K562 (cell line): ENCODE data around the gene CDKL1. TPM values are rescaled to one million over a fixed set of nuclear protein-coding genes. Genes with fewer than 3 reads are reported as not detected.
A peak's percentile ranks its signal among the peaks of the same experiment; 100 is the strongest.

Experiments used
- ATAC-seq: fragments of 200-7000 bp; cut with Tn5 transposase; 3 replicates; pipeline ENCODE4 v1.9.1; 2020; ENCODE audit warnings: moderate library complexity
- BruUV-seq: library from RNA; stranded (reverse); fragments of 400-500 nt; replicated peaks from 2 replicates; lab custom pipeline; 2021; lab: Mats Ljungman, UMichigan
- CTCF ChIA-PET: fragments of 300-600 bp; formaldehyde crosslinking; extraction: SDS; loops from one replicate; lab custom pipeline; 2021; ENCODE audit warnings: low intra/inter-chr PET ratio; lab: Yijun Ruan, JAX
- POLR2A ChIA-PET: fragments of 300-600, 350-650 bp; sonication (Branson Sonifier 250); formaldehyde crosslinking; extraction: SDS; loops from one replicate; lab custom pipeline; 2021; ENCODE audit warnings: antibody characterized with exemption, inconsistent platforms; lab: Yijun Ruan, JAX
- DNase-seq, 4 experiments: peaks; one replicate each; pipeline versions ENCODE4 v3.0.0 to v3.0.0-alpha.2; 2011 to 2018; ENCODE audit warnings: low spot score in 3 of 4, mixed read lengths in 3 of 4; ENCODE audit errors: extremely low read depth in 1 of 4
- FAIRE-seq: peaks from 2 replicates; lab custom pipeline; 2011; peaks lifted over from hg19 to GRCh38; lab: Jason Lieb, UNC
- H2AFZ ChIP-seq: 2 replicates; pipeline ENCODE4 v1.6.0; 2011; ENCODE audit warnings: low read depth, low read length, control low read depth, inconsistent platforms
- H3K27ac ChIP-seq: fragments of 200-600 bp; 3 replicates; pipeline ENCODE4 v1.8.0; 2011; ENCODE audit warnings: low read depth, mild to moderate bottlenecking, control low read depth, inconsistent platforms, low read length, moderate library complexity, mixed read lengths; ENCODE audit errors: extremely low read depth
- H3K27me3 ChIP-seq, 2 experiments: fragments of 300-600 bp in 1 of 2; 2 replicates in 1 of 2; 3 replicates in 1 of 2; pipeline versions ENCODE4 v1.6.0 to v1.8.0; 2011; ENCODE audit warnings: inconsistent platforms in 2 of 2, low read length in 2 of 2, mild to moderate bottlenecking in 1 of 2, mixed read lengths in 1 of 2, moderate library complexity in 1 of 2; ENCODE audit not compliant: control insufficient read depth in 2 of 2, insufficient read depth in 2 of 2
- H3K36me3 ChIP-seq: fragments of 300-600 bp; 3 replicates; pipeline ENCODE4 v1.8.0; 2011; ENCODE audit warnings: mild to moderate bottlenecking, low read length, inconsistent platforms; ENCODE audit not compliant: control insufficient read depth, insufficient read depth
- H3K4me1 ChIP-seq, 2 experiments: fragments of 200-600 bp in 1 of 2; replicated peaks in 1 of 2; 2 replicates in 1 of 2; 3 replicates in 1 of 2; pipeline versions ENCODE4 v1.5.1 to v1.8.0; 2011; ENCODE audit warnings: inconsistent platforms in 2 of 2, low read length in 2 of 2, mild to moderate bottlenecking in 1 of 2, mixed read lengths in 1 of 2, moderate library complexity in 1 of 2; ENCODE audit not compliant: control insufficient read depth in 2 of 2, insufficient read depth in 2 of 2
- H3K4me2 ChIP-seq: 2 replicates; pipeline ENCODE4 v1.6.1; 2011; ENCODE audit warnings: low read length, control low read depth, inconsistent platforms, mixed read lengths; ENCODE audit not compliant: insufficient read depth
- H3K4me3 ChIP-seq: fragments of 200-600 bp; sonication (generic), shearing (Covaris generic); 2 replicates; pipeline ENCODE4 v1.5.1; 2016; ENCODE audit warnings: control low read depth, inconsistent platforms
- H3K79me2 ChIP-seq: fragments of 200-600 bp; 3 replicates; pipeline ENCODE4 v1.8.0; 2011; ENCODE audit warnings: low read length, inconsistent platforms; ENCODE audit not compliant: control insufficient read depth, insufficient read depth
- H3K9ac ChIP-seq, 2 experiments: 2 replicates each; pipeline versions ENCODE4 v1.6.0 to v1.6.1; 2011; ENCODE audit warnings: low read depth in 2 of 2, low read length in 2 of 2, control low read depth in 1 of 2, inconsistent platforms in 1 of 2, mild to moderate bottlenecking in 1 of 2, mixed read lengths in 1 of 2; ENCODE audit not compliant: insufficient read depth in 1 of 2
- H3K9me1 ChIP-seq: one replicate; pipeline ENCODE4 v1.6.0; 2011; ENCODE audit warnings: inconsistent platforms, mild to moderate bottlenecking, low read length, moderate library complexity; ENCODE audit not compliant: control insufficient read depth, insufficient read depth
- H3K9me3 ChIP-seq: replicated peaks from 2 replicates; pipeline ENCODE4 v1.5.1; 2011; ENCODE audit warnings: low read depth, low read length, inconsistent platforms; ENCODE audit not compliant: control insufficient read depth, insufficient read depth
- H4K20me1 ChIP-seq: replicated peaks from 2 replicates; pipeline ENCODE4 v1.6.1; 2011; ENCODE audit warnings: low read length, inconsistent platforms, mixed read lengths; ENCODE audit not compliant: control insufficient read depth, insufficient read depth
- ARNT ChIP-seq, 2 experiments: fragments of 450-650 bp; IDR thresholded peaks; 2 replicates each; pipeline ENCODE4 v1.6.1; 2016; ENCODE audit warnings: mild to moderate bottlenecking in 1 of 2
- C11orf30 ChIP-seq: fragments of 450-650 bp; IDR thresholded peaks from 2 replicates; pipeline ENCODE4 v1.6.1; 2016; ENCODE audit warnings: low read depth, mild to moderate bottlenecking
- CCNT2 ChIP-seq: IDR thresholded peaks from 2 replicates; pipeline ENCODE4 v1.6.1; 2011; ENCODE audit warnings: borderline replicate concordance, low read depth, mild to moderate bottlenecking, moderate library complexity, mixed read lengths, low read length; ENCODE audit not compliant: insufficient read length; ENCODE audit errors: extremely low read depth
- CEBPB ChIP-seq: fragments of 450-650 bp; IDR thresholded peaks from 2 replicates; pipeline ENCODE4 v1.6.1; 2016; ENCODE audit warnings: missing genetic modification characterization, missing compliant biosample characterization
- ELF4 ChIP-seq: fragments of 450-650 bp; formaldehyde crosslinking; IDR thresholded peaks from 2 replicates; pipeline ENCODE4 v1.4.0; 2022; ENCODE audit warnings: missing genetic modification characterization
- FOSL1 ChIP-seq: fragments of 200-800 bp; sonication (Bioruptor generic); conservative IDR thresholded peaks from 2 replicates; pipeline ENCODE4 v1.6.1; 2016; ENCODE audit warnings: missing genetic modification characterization, missing compliant biosample characterization
- HDAC3 ChIP-seq: fragments of 450-650 bp; IDR thresholded peaks from 2 replicates; pipeline ENCODE4 v1.6.1; 2018; ENCODE audit warnings: borderline replicate concordance, mild to moderate bottlenecking, moderate library complexity; ENCODE audit not compliant: partially characterized antibody
- HLTF ChIP-seq: fragments of 450-650 bp; IDR thresholded peaks from 2 replicates; pipeline ENCODE4 v1.6.1; 2016
- KLF6 ChIP-seq: fragments of 250-450 bp; sonication (Bioruptor Pico); IDR thresholded peaks from 2 replicates; pipeline ENCODE4 v1.4.0; 2020; ENCODE audit warnings: mild to moderate bottlenecking, moderate library complexity, borderline replicate concordance
- MAFG ChIP-seq: fragments of 450-650 bp; conservative IDR thresholded peaks from 2 replicates; pipeline ENCODE4 v1.6.1; 2016; ENCODE audit warnings: missing genetic modification characterization, missing compliant biosample characterization
- MYBL2 ChIP-seq, 2 experiments: fragments of 450-650 bp in 1 of 2; sonication (generic) in 1 of 2; formaldehyde crosslinking in 1 of 2; IDR thresholded peaks; 2 replicates each; pipeline versions ENCODE4 v1.6.1 to v1.8.1; 2017 to 2022; ENCODE audit warnings: borderline replicate concordance in 1 of 2, inconsistent platforms in 1 of 2, low read depth in 1 of 2, mild to moderate bottlenecking in 1 of 2, missing genetic modification reagents in 1 of 2, moderate library complexity in 1 of 2
- NCOR1 ChIP-seq: fragments of 450-650 bp; IDR thresholded peaks from 2 replicates; pipeline ENCODE4 v1.6.1; 2016; ENCODE audit warnings: mild to moderate bottlenecking, moderate library complexity
- NFE2 ChIP-seq: IDR thresholded peaks from 2 replicates; pipeline ENCODE4 v1.6.1; 2014; ENCODE audit warnings: antibody characterized with exemption, low read depth
- NR2F6 ChIP-seq: fragments of 450-650 bp; formaldehyde crosslinking; IDR thresholded peaks from 2 replicates; pipeline ENCODE4 v1.4.0; 2020; ENCODE audit warnings: mild to moderate bottlenecking
- PML ChIP-seq: IDR thresholded peaks from 2 replicates; pipeline ENCODE4 v1.6.1; 2012; ENCODE audit warnings: low read length, inconsistent platforms
- POLR2AphosphoS5 ChIP-seq: IDR thresholded peaks from 2 replicates; pipeline ENCODE4 v1.6.1; 2011; ENCODE audit warnings: mild to moderate bottlenecking, low read depth, low read length, moderate library complexity; ENCODE audit not compliant: control insufficient read depth, insufficient read depth
- RBBP5 ChIP-seq: fragments of 200-600 bp; sonication (generic); IDR thresholded peaks from 2 replicates; pipeline ENCODE4 v1.6.1; 2012; ENCODE audit warnings: borderline replicate concordance, mild to moderate bottlenecking, low read length, control low read depth, inconsistent platforms; ENCODE audit not compliant: insufficient read depth, poor library complexity, severe bottlenecking
- SMAD3 ChIP-seq: fragments of 450-650 bp; formaldehyde crosslinking; conservative IDR thresholded peaks from 2 replicates; pipeline ENCODE4 v1.4.0; 2020; ENCODE audit warnings: mild to moderate bottlenecking
- SMARCA4 ChIP-seq: fragments of 450-650 bp; IDR thresholded peaks from 2 replicates; pipeline ENCODE4 v1.6.1; 2016
- TFAM ChIP-seq: fragments of 250-450 bp; sonication (Bioruptor Pico); conservative IDR thresholded peaks from 2 replicates; pipeline ENCODE4 v1.5.0; 2021; ENCODE audit warnings: mild to moderate bottlenecking, moderate library complexity
- XRCC3 ChIP-seq: fragments of 450-650 bp; IDR thresholded peaks from 2 replicates; pipeline ENCODE4 v1.6.1; 2017; ENCODE audit warnings: mild to moderate bottlenecking, moderate library complexity
- ZNF583 ChIP-seq: fragments of 250-450 bp; sonication (Bioruptor Pico); IDR thresholded peaks from 2 replicates; pipeline ENCODE4 v1.4.0; 2020
- WGBS: fragments of 100-300 bp; shearing (Covaris generic); methylation state at CpG from one replicate; pipeline ENCODE4 v1.1.6; 2016; ENCODE audit warnings: low coverage, mixed read lengths; ENCODE audit not compliant: insufficient coverage; ENCODE audit errors: missing lambda C conversion rate; 5-methylcytosine and 5-hydroxymethylcytosine counted together
- in situ Hi-C: fragments of 300-500 bp; cut with MboI; formaldehyde crosslinking; loops from 4 replicates; pipeline ENCODE4 v1.15.0; 2018; ENCODE audit warnings: inconsistent platforms, mixed read lengths
- intact Hi-C: fragments of 100-400 bp; cut with micrococcal nuclease; formaldehyde crosslinking; loops from 2 replicates; pipeline ENCODE4 v1.14.2; 2022
- polyA plus RNA-seq, 8 experiments: library from polyadenylated mRNA; depleted of rRNA in 4 of 8; stranded (reverse) in 5 of 8; unstranded in 3 of 8; fragments of >200 nt; fragmentation: Nextera tagmentation in 2 of 8; fragmentation: Illumina TruSeq in 1 of 8; extraction: Ambion mirVana in 2 of 8; extraction: Trizol in 1 of 8; gene quantifications; 2 replicates each; pipeline versions ENCODE4 v1.2.1 to v1.2.3, GENCODE V29; 2011 to 2014; ENCODE audit warnings: inconsistent platforms in 1 of 8, missing spikeins in 1 of 8
- total RNA-seq, 7 experiments: library from RNA; depleted of rRNA in 6 of 7; stranded (reverse); fragments of >200 nt in 6 of 7; fragmentation: Illumina TruSeq in 2 of 7; extraction: Trizol in 2 of 7; gene quantifications; 2 replicates each; pipeline versions ENCODE4 v1.2.1 to v1.2.3, GENCODE V29; 2011 to 2021; ENCODE audit warnings: low replicate concordance in 1 of 7
- TF ChIP-seq, protein P1 (sequence below): fragments of 250-450 bp; sonication (Bioruptor Pico); IDR thresholded peaks from 2 replicates; pipeline ENCODE4 v1.6.1; 2021; ENCODE audit warnings: mild to moderate bottlenecking
- TF ChIP-seq, protein P2 (sequence below): fragments of 450-650 bp; IDR thresholded peaks from 2 replicates; pipeline ENCODE4 v1.6.1; 2017; ENCODE audit warnings: antibody characterized with exemption

Gene CDKL1
- total and polyA plus RNA-seq, 9 of the 15 experiments (the other 6 are each of a cell fraction or from before 2014, with no cell fraction given) = 2.3 to 35.0 (median 7.5) TPM

DNA sequence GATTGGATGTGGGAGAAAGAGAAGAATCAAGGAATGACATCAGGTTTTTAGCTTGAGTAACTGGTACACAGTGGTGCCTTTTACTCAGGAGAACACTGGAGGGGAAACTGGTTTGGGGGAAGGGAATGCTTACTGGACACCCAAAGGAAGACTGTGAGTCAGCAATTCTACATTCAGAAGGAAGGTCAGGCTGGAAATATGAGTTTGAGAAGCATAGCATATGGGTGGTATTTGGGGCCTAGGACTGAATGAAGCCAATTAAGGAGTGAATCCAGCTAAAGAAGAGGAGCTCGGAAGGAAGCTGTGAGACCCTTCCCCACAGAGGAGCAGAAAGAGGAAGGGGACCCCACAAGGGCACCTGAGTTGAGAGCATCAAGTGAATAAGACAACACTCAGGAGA, 49.2 kb downstream of the CDKL1 start:
- ChIA-PET CTCF (no interaction called here), POLR2A (interaction anchor here (0.7 to 1.6 kb wide), 2 partner anchors 12 to 217 kb away, joined by 3 to 7 read pairs; no protein-coding TSS in a partner anchor)
- peak; percentile 34 to 70 (median 50) for DNase-seq
- Histone ChIP-seq H3K9me3 (no peaks in the 10 kb centered on the region), H3K27ac (peak overlapping the region; percentile 75), H3K36me3 (no peaks in the 10 kb centered on the region), H3K4me3 (no peak overlapping the region), H3K4me2 (peak overlapping the region; percentile 51), H3K79me2 (no peaks in the 10 kb centered on the region), H3K9me1 (no peaks in the 10 kb centered on the region), H4K20me1 (no peaks in the 10 kb centered on the region), H3K27me3 (no peaks in the 10 kb centered on the region), H3K9ac (peak overlapping the region; percentile 1 to 50; a peak in 3 of 4 replicates), H2AFZ (peak overlapping the region; percentile 78), H3K4me1 (peaks cover 0 to 26% of the 10 kb centered on the region in 2 experiments; a peak in 3 of 5 replicates)
- no TSS peak for BruUV-seq
- no peak for FAIRE-seq
- in situ Hi-C loops = loop anchor here (25.0 kb wide), 1 partner anchor 440 kb away; no protein-coding TSS in a partner anchor
- intact Hi-C loops = no loop called here
- peak; percentile 70 for ATAC-seq
- WGBS = no CpG with 5 or more reads among the region's 1 CpG
- TF ChIP-seq CEBPB (tag) = no peak
- no peak for TF ChIP-seq POLR2AphosphoS5
- TF ChIP-seq FOSL1 (tag) = 0 out of 2 replicates have a peak, but pooled peaks have one; percentile 35
- TF ChIP-seq ARNT (IDR thresholded peaks at IDR 0.05) = no peak
- no peak for TF ChIP-seq SMAD3
- no peak for TF ChIP-seq PML
- no peak for TF ChIP-seq HLTF
- TF ChIP-seq NCOR1 = no peak
- TF ChIP-seq HDAC3 = no peak
- TF ChIP-seq, protein P1, sequence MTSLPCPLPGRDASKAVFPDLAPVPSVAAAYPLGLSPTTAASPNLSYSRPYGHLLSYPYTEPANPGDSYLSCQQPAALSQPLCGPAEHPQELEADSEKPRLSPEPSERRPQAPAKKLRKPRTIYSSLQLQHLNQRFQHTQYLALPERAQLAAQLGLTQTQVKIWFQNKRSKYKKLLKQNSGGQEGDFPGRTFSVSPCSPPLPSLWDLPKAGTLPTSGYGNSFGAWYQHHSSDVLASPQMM (CRISPR knock-in tag) = no peak
- peak; percentile 97 for TF ChIP-seq NFE2
- TF ChIP-seq XRCC3 = no peak
- TF ChIP-seq, protein P2, sequence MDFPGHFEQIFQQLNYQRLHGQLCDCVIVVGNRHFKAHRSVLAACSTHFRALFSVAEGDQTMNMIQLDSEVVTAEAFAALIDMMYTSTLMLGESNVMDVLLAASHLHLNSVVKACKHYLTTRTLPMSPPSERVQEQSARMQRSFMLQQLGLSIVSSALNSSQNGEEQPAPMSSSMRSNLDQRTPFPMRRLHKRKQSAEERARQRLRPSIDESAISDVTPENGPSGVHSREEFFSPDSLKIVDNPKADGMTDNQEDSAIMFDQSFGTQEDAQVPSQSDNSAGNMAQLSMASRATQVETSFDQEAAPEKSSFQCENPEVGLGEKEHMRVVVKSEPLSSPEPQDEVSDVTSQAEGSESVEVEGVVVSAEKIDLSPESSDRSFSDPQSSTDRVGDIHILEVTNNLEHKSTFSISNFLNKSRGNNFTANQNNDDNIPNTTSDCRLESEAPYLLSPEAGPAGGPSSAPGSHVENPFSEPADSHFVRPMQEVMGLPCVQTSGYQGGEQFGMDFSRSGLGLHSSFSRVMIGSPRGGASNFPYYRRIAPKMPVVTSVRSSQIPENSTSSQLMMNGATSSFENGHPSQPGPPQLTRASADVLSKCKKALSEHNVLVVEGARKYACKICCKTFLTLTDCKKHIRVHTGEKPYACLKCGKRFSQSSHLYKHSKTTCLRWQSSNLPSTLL = no peak
- no peak for TF ChIP-seq KLF6 (CRISPR knock-in tag)
- no peak for TF ChIP-seq TFAM (CRISPR knock-in tag)
- peak; percentile 98 for TF ChIP-seq C11orf30
- TF ChIP-seq NR2F6 (CRISPR knock-in tag) = no peak
- peak; percentile 66 for TF ChIP-seq SMARCA4
- TF ChIP-seq MYBL2 (IDR thresholded peaks at IDR 0.05; ENCODE audit: low read depth) = no peak
- no peak for TF ChIP-seq MYBL2 (CRISPR knock-in tag; IDR thresholded peaks at IDR 0.05; ENCODE audit: borderline replicate concordance)
- TF ChIP-seq ZNF583 (CRISPR knock-in tag) = no peak
- peak; percentile 97 for TF ChIP-seq MAFG (tag)
- TF ChIP-seq ELF4 (CRISPR knock-in tag) = no peak
- no peak for TF ChIP-seq CCNT2
- peak; percentile 62 for TF ChIP-seq RBBP5
